PC-9 (cell line): ENCODE results near the gene TSKS. TPM values are rescaled to one million over a fixed set of nuclear protein-coding genes. Genes with fewer than 3 reads are reported as not detected.

Experiments
- Bru-seq: library from RNA; stranded (reverse); fragments of 400-500 nt; gene quantifications from one replicate; lab custom pipeline; 2021; lab: Mats Ljungman, UMichigan
- BruChase-seq, 2 experiments: library from RNA; stranded (reverse); fragments of 400-500 nt; gene quantifications; one replicate each; lab custom pipeline; 2021; lab: Mats Ljungman, UMichigan
- BruUV-seq: library from RNA; stranded (reverse); fragments of 400-500 nt; replicated peaks from 2 replicates; lab custom pipeline; 2021; lab: Mats Ljungman, UMichigan
- CTCF ChIA-PET: fragments of 300-600 bp; sonication (Branson Sonifier 250); formaldehyde crosslinking; loops from one replicate; lab custom pipeline; 2022; ENCODE audit warnings: antibody characterized with exemption; lab: Charles Lee
- POLR2A ChIA-PET: fragments of 300-600 bp; sonication (Branson Sonifier 250); formaldehyde crosslinking; loops from one replicate; lab custom pipeline; 2022; ENCODE audit warnings: antibody characterized with exemption; ENCODE audit not compliant: unreplicated experiment; lab: Charles Lee
- DNase-seq, 2 experiments: peaks; one replicate each; pipeline versions ENCODE4 v3.0.0 to v3.0.0-alpha.2; 2015 to 2022; ENCODE audit warnings: mixed read lengths in 1 of 2
- H2AFZ ChIP-seq: fragments of 200-600 bp; sonication (generic); 2 replicates; pipeline ENCODE4 v1.8.1; 2017; ENCODE audit warnings: antibody characterized with exemption
- H3F3A ChIP-seq: fragments of 200-600 bp; sonication (generic); 2 replicates; pipeline ENCODE4 v1.8.1; 2017; ENCODE audit warnings: antibody characterized with exemption, mild to moderate bottlenecking, low read depth; ENCODE audit not compliant: insufficient read depth
- H3K27ac ChIP-seq: fragments of 200-600 bp; sonication (generic); 2 replicates; pipeline ENCODE4 v1.6.1; 2016; ENCODE audit warnings: mixed run types
- H3K27me3 ChIP-seq: fragments of 200-600 bp; sonication (generic); 2 replicates; pipeline ENCODE4 v1.6.1; 2016; ENCODE audit warnings: low read depth, mixed run types; ENCODE audit not compliant: insufficient read depth
- H3K36me3 ChIP-seq: fragments of 200-600 bp; sonication (generic); 2 replicates; pipeline ENCODE4 v1.6.1; 2016; ENCODE audit warnings: low read depth, mixed run types
- H3K4me1 ChIP-seq: fragments of 200-600 bp; sonication (generic); replicated peaks from 2 replicates; pipeline ENCODE4 v1.6.1; 2016; ENCODE audit warnings: mixed run types; ENCODE audit not compliant: insufficient read depth
- H3K4me2 ChIP-seq: fragments of 200-600 bp; sonication (generic); 2 replicates; pipeline ENCODE4 v1.6.1; 2017; ENCODE audit warnings: mixed run types
- H3K4me3 ChIP-seq: fragments of 200-600 bp; sonication (generic); 2 replicates; pipeline ENCODE4 v1.6.1; 2016; ENCODE audit warnings: mixed run types
- H3K79me2 ChIP-seq: fragments of 200-600 bp; sonication (generic); 2 replicates; pipeline ENCODE4 v1.6.1; 2017; ENCODE audit warnings: low read depth, mixed run types
- H3K9me2 ChIP-seq: fragments of 200-600 bp; sonication (generic); 2 replicates; pipeline ENCODE4 v1.8.1; 2017; ENCODE audit warnings: mild to moderate bottlenecking; ENCODE audit not compliant: insufficient read depth
- H3K9me3 ChIP-seq: fragments of 200-600 bp; sonication (generic); 2 replicates; pipeline ENCODE4 v1.8.1; 2016; ENCODE audit warnings: low read depth; ENCODE audit not compliant: insufficient read depth
- H4K20me1 ChIP-seq: fragments of 200-600 bp; sonication (generic); 2 replicates; pipeline ENCODE4 v1.8.1; 2017; ENCODE audit not compliant: insufficient read depth
- CTCF ChIP-seq: fragments of 200-600 bp; sonication (generic); conservative IDR thresholded peaks from 2 replicates; pipeline ENCODE4 v1.6.1; 2017; ENCODE audit warnings: mixed run types, antibody characterized with exemption, mild to moderate bottlenecking, moderate library complexity
- EZH2 ChIP-seq: fragments of 200-600 bp; sonication (generic); IDR thresholded peaks from 2 replicates; pipeline ENCODE4 v1.8.0; 2017; ENCODE audit warnings: antibody characterized with exemption, low read depth
- intact Hi-C: fragments of 100-400 bp; cut with micrococcal nuclease; formaldehyde crosslinking; loops from one replicate; pipeline ENCODE4 v1.10.0; 2022; ENCODE audit not compliant: unreplicated experiment
- long read RNA-seq: library from polyadenylated mRNA; stranded (forward); transcript quantifications from one replicate; pipeline ENCODE4 v2.0.0, GENCODE V29; 2022
- total RNA-seq: library from RNA; stranded (reverse); gene quantifications from 2 replicates; pipeline ENCODE4 v1.2.3, GENCODE V29; 2021

TSKS gene
- total RNA-seq (not detected in 2 replicates), Bru-seq, nascent RNA (percentile 4 among the genes with signal in this experiment), BruChase-seq, experiment 1, labeled RNA remaining after a 2-hour chase (percentile 5 among the genes with signal in this experiment), BruChase-seq, experiment 2, labeled RNA remaining after a 6-hour chase (percentile 10 among the genes with signal in this experiment)
- long read RNA-seq: 0 reads

GRCh38 chr19:49763230-49763629 is at the start of gene TSKS:
TSKS (minus strand) TSS chr19:49763306; CDS start chr19:49763247, 59 bp downstream.
- no peak within 1 kb of the TSS for H3K27ac ChIP-seq
- ChIA-PET CTCF (no interaction called here), POLR2A (no interaction called here)
- peaks cover 13% of the 10 kb centered on the region for H3K79me2 ChIP-seq
- H3K36me3 ChIP-seq: no peaks in the 10 kb centered on the region
- no peaks in the 10 kb centered on the region for H3K27me3 ChIP-seq
- H2AFZ ChIP-seq: no peak within 1 kb of the TSS
- no peaks in the 10 kb centered on the region for H3K9me3 ChIP-seq
- H3K4me2 ChIP-seq: no peak within 1 kb of the TSS
- no peak for DNase-seq
- TF ChIP-seq CTCF: no peak
- no peak for TF ChIP-seq EZH2
- H4K20me1 ChIP-seq: no peaks in the 10 kb centered on the region
- intact Hi-C loops: no loop called here
- H3K4me3 ChIP-seq: no peak within 1 kb of the TSS
- no peaks in the 10 kb centered on the region for H3K9me2 ChIP-seq
- H3K4me1 ChIP-seq: peaks cover 17% of the 10 kb centered on the region
- no TSS peak for BruUV-seq
- H3F3A ChIP-seq: peaks cover 13% of the 10 kb centered on the region

- BruUV-seq: TSS peak; percentile 52
- Histone ChIP-seq H3K27ac (no peak overlapping the region; the same call in 1 of the 2 replicates), H3K9me2 (no peaks in the 10 kb centered on the region), H3K4me1 (peaks cover 23% of the 10 kb centered on the region), H3K27me3 (no peaks in the 10 kb centered on the region), H3K4me3 (peak overlapping the region; percentile 74), H3K4me2 (peak overlapping the region; percentile 86), H4K20me1 (peaks cover 6% of the 10 kb centered on the region; the same call in 1 of the 2 replicates), H2AFZ (peak overlapping the region; percentile 77), H3F3A (peaks cover 40% of the 10 kb centered on the region), H3K9me3 (no peaks in the 10 kb centered on the region), H3K36me3 (no peaks in the 10 kb centered on the region), H3K79me2 (no peaks in the 10 kb centered on the region)
- intact Hi-C loops: no loop called here
- CTCF ChIA-PET: interaction anchor here (1.0 kb wide), 1 partner anchor 45 kb away, joined by 7 read pairs; the partner anchor contains the start of gene AP2A1
- POLR2A ChIA-PET: interaction anchor here (0.7 kb wide), 2 partner anchors 402 to 699 kb away, joined by 3 to 5 read pairs; partner anchors contain the start of gene JOSD2
- no peak for TF ChIP-seq EZH2
- no peak for TF ChIP-seq CTCF
- no peak for DNase-seq
These were observed 49.4 kb upstream of the TSKS start for GRCh38 chr19:49812452-49812996.

GRCh38 chr19:49811328-49811727 is 48.2 kb upstream of the TSKS start:
- Histone ChIP-seq H3K27me3 (no peaks in the 10 kb centered on the region), H4K20me1 (peaks cover 6% of the 10 kb centered on the region; the same call in 1 of the 2 replicates), H2AFZ (no peak overlapping the region), H3K9me2 (no peaks in the 10 kb centered on the region), H3K27ac (no peak overlapping the region), H3K4me3 (no peak overlapping the region), H3K4me2 (no peak overlapping the region), H3K9me3 (no peaks in the 10 kb centered on the region), H3F3A (peaks cover 41% of the 10 kb centered on the region; the same call in 1 of the 2 replicates), H3K36me3 (no peaks in the 10 kb centered on the region), H3K79me2 (no peaks in the 10 kb centered on the region), H3K4me1 (peaks cover 15% of the 10 kb centered on the region)
- ChIA-PET CTCF (no interaction called here), POLR2A (interaction anchor here (0.6 kb wide), 1 partner anchor 119 kb away, joined by 4 read pairs; no protein-coding TSS in a partner anchor)
- TF ChIP-seq EZH2 (no peak), CTCF (no peak)
- BruUV-seq: no TSS peak
- intact Hi-C loops: no loop called here
- no peak for DNase-seq
